Measurements from ENCODE around the gene RALGAPA2.
"Not testable (repeated sequence)": the region's sequence is repeated elsewhere in the genome, so short reads cannot be mapped to it uniquely, and the experiment has no call there.

Gene RALGAPA2

GRCh38 chr20:20367575-20368417 lies 344.6 kb downstream of the RALGAPA2 start, which contains the start of gene INSM1:
TSS of gene INSM1 (plus strand) at chr20:20368104. CDS start at chr20:20368268, 164 bp downstream.
- no peak for DNase-seq (ENCODE audit: low spot score)

DNA sequence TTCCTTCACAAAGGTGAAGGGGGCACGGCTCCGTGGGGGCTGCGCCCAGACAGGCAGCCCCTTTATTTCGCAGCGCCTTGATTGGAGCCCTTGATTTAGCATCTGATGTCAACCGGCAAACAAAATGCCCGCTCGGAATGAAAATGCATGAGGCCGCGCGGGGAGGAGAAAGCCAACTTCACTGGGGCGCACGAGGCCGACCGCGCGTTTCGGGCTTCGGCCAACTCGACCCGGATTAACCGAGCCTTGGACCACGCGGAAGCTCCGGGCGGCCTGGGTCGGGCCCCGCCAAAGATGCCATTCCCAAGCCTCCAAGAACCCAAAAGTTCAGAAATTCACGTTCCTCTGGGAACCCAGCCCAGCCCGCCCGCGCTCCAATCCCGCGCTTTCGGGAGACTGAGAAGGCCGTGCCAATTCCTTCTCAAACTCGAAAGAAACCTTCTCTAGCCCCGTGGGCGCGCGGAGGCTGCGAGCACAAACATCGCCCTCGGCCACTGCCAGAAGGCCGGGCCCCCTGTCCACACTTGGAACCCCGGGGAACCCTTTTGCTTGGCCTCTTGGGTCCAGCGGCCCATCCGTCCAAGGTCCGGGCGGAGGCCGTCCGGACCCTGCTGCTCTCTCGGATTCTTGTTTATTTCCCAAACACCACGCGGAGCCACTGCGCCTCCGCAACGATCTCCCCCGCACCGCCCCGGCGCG lies 345.4 kb downstream of the RALGAPA2 start:
- no peak for DNase-seq (ENCODE audit: low spot score)

DNA sequence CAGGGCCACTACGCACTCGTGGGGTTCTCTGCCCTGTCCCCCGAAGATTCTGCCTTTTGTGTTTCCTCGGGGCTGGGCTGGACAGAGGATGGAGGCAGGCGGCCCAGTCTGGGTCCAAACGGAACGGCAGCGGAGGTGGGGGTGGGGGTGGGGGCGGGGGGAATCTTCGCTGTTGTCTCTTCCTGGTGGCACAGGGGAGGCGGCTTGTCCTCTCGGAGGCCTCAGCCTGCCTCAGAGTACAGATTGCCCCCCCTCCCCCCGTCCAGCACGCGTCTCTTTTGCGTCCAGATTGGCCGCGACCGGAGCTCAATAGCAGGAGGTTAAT lies 345.9 kb downstream of the RALGAPA2 start:
- DNase-seq (ENCODE audit: low spot score), result no peak

DNA sequence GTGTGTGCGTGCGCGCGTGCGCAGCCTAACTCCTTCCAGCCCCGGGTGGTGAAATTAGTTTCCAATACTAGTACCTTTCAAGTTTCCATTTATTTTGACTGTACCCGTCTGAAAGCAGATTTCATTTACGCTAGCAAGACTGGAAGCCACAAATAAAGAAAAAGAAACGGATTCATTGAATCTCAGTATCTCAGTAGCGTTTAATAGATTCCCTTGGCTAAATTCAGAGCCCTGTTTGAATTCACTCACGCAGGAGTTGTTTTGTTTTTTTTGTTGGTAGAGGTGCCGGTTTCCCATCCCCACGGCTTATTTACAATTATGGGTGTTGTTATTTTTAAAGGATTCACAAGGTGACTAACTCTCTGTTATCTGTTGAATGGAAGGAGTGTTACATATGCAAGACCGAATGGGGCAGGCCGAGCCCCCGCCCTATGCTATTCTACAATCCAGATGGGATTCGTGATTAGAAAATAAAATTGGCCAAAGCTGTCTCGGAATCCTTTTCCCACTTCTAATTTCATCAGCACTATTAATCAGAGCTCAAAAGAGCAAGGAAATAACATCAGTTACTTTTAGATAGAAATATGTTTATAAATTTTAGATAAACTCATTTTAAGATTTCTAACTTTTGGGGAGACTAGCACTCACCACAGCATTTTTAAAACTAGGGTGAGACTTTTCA lies 346.8 kb downstream of the RALGAPA2 start:
- no peak for DNase-seq (ENCODE audit: low spot score)

GRCh38 chr20:20364593-20365479 lies 347.6 kb downstream of the RALGAPA2 start:
- no peak for DNase-seq (ENCODE audit: low spot score)

DNA sequence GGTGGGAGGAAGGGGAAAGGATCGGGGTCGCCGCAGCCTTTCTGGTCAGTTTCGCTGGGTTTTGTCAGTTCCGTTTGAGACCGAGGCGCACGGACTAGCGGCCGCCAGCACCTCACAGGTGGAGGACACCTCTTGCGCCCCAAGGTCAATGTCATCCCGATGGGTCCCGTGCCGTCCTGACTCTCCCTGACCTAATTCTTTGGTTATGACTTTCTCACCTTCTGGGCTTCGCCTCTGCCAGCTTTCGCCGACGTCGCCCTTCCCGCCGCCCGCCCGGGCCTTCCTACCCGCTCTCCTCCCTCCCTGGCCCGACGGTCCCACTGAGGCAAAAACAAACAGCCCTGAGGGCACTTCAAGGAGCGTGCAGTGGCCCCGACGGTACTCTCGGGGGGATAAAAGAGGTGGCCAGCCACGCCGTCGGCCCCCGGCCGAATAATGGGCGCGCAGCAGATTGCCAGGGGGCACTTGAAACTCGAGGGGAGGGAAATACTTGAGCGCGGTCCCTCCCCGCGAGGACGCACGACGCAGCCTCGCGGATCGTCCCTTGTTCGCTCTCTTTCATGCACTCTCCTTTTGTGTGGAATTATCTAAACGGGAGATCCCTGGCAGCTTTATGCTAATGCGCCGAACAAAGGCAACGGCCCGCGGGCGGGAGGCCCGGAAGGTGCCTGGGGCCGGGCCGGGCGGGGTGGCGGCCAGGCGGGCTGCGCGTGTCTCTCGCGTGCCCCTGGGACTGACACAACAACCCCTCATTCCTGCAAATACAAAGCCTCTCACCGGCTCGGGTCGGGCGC lies 348.4 kb downstream of the RALGAPA2 start:
- DNase-seq (ENCODE audit: low spot score), result no peak

- DNase-seq (ENCODE audit: low spot score), result no peak
These were observed 349.0 kb downstream of the RALGAPA2 start for GRCh38 chr20:20363434-20363798.

- no peak for DNase-seq (ENCODE audit: low spot score)
These were observed 349.5 kb downstream of the RALGAPA2 start for GRCh38 chr20:20362774-20363433.

DNA sequence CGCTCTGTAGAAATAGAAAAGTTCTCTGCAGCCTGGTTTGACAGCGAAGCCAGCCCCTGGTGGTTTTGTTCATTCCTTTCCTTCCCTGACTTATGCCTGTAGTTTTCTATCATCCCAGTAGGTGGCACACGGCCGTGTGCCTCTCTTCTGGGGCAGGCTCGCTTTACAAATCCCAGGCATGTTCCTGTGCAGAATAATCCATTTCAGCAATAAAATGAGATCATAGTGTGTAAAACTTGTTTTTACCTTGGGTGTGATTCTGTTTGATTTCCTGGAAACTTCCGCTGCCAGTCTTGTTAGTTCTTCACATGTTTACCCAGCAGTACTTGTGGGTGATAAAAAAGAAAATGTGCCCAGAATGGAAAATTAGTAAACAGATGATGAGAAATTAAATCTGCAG lies 352.0 kb downstream of the RALGAPA2 start:
- DNase-seq (ENCODE audit: low spot score), result no peak

- DNase-seq (ENCODE audit: low spot score), result no peak
These were observed 352.8 kb downstream of the RALGAPA2 start for GRCh38 chr20:20359628-20360027.

- no peak for DNase-seq (ENCODE audit: low spot score)
These were observed 353.6 kb downstream of the RALGAPA2 start for GRCh38 chr20:20358801-20359200.

- DNase-seq (ENCODE audit: low spot score), result not testable (repeated sequence)
These were observed 356.9 kb downstream of the RALGAPA2 start for GRCh38 chr20:20355503-20355902.

DNA sequence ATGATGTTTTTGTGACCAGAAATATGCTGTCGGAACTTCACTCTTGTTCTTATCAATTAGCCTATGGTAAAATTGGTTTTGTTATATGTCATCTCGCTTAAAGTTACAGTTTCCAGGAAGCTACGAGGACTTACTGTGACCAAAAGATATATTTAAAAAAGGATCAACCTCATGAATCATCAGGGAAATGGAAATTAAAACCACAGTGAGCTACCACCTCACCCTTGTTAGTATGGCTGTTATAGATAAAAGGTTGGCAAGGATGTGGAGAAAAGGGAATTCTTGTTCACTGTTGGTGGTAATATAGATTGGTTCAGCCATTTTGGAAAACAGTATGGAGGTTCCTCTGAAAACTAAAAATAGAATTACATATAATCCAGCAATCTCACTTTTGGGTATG lies 358.9 kb downstream of the RALGAPA2 start:
- DNase-seq (ENCODE audit: low spot score), result no peak

- no peak for DNase-seq (ENCODE audit: low spot score)
These were observed 368.0 kb downstream of the RALGAPA2 start for GRCh38 chr20:20344476-20344875.

DNA sequence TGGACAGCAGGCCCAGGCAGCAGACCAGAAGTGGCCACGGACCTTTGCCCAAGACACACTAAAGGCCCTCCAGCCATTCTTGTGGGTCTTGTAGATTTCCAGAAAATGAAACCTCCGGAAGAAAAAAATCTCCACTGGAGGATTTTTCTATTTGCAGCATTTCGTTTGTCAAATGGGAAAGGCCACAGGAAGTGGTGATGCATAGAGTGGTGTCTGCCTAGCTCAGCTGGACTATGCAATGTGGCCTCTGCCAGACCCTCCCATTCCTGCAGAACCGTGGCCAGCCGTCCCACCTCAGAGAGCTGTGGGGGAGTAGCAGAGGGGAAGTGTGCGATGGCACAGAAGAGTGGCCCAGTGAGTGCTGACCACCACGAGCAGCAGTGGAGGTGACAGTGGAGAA lies 368.5 kb downstream of the RALGAPA2 start:
- no peak for DNase-seq (ENCODE audit: low spot score)
